Right renal pelvis (tissue), 4 donors: Measurements from ENCODE around the gene PAM. TPM values are rescaled to one million over a fixed set of nuclear protein-coding genes. Genes with fewer than 3 reads are reported as not detected.

Source experiments
- DNase-seq, 4 donors: peaks; one replicate each; pipeline ENCODE4 v3.0.0-alpha.2; 2013; ENCODE audit warnings: low read depth in 4 of 4, low spot score in 3 of 4, missing footprints in 1 of 4
- polyA plus RNA-seq, 4 donors: library from polyadenylated mRNA; unstranded; fragments of 120-200 nt; gene quantifications; one replicate each; pipeline ENCODE4 v1.2.1, GENCODE V29; 2013; ENCODE audit not compliant: insufficient read length in 4 of 4

Gene PAM
- polyA plus RNA-seq, 4 donors, result 221 to 266 (median 244) TPM

DNA sequence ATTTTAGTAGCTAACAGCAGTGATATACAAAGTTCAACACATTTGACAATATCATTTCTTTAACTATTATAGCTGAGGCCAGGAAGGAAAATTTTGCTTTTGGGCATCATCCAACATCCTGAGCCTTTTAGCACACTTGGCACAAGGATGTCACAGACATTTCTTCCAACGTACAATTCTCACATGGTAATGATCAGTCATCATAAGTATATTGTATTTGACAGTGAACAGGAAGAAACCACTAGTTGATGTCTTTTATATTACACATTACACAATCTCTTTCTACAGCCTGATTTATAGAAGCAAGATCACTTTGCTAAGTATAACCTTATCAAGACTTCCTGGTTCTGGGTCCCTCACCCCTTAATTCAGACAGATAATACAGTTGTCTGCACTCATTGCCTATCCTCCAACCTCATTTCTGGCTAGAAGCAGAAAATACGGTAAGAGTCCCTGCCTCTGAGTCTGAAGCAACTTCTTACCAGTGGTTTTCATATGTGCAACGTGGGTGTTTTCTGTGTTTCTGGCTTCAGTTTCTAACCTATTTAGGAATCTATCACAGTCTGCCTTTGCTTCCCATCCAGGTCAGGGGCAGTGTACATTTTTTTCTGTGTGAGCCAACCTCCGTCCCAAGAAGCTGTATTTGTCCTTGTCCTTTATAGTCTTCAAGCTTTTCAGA, 167.8 kb downstream of the PAM start:
- DNase-seq, result no peak

DNA sequence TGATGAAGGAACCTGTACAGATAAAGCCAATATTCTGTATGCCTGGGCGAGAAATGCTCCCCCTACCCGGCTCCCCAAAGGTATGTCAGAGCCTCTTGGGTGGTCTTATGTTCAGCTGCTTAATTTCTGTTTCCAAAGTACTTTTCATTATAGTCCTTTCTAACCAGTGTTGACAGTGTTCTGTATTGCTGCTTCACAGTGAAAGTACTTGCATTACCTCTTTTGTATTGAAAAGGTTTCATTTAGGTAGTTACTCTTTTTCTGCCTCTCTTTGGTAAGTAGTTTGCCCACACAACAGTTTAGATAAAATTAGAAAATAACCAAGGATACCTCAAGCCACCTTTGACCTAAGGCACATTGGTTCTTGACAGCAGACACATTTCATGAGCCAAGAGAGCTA, 169.9 kb downstream of the PAM start:
- no peak for DNase-seq

DNA sequence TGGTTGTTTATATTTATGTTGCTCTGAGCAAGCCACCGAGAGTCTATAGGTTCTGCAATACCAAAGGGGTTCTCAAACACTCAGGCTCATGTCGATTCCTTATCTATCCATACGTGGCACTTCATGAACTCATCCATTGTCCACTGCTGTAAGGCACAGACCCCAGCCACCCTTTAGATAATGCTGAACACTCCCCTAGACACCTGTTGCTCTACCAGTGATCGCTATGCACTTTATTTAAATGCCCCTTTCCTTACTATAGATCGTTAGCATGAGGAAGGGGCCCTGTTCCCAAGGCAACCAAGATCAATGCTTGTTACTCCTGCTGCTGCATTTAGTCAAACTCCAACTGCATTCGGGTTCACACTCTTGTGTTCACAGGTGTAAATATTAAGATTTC, 171.9 kb downstream of the PAM start:
- no peak for DNase-seq

- no peak for DNase-seq
Measured at GRCh38 chr5:102930244-102930643, 175.1 kb downstream of the PAM start.

DNA sequence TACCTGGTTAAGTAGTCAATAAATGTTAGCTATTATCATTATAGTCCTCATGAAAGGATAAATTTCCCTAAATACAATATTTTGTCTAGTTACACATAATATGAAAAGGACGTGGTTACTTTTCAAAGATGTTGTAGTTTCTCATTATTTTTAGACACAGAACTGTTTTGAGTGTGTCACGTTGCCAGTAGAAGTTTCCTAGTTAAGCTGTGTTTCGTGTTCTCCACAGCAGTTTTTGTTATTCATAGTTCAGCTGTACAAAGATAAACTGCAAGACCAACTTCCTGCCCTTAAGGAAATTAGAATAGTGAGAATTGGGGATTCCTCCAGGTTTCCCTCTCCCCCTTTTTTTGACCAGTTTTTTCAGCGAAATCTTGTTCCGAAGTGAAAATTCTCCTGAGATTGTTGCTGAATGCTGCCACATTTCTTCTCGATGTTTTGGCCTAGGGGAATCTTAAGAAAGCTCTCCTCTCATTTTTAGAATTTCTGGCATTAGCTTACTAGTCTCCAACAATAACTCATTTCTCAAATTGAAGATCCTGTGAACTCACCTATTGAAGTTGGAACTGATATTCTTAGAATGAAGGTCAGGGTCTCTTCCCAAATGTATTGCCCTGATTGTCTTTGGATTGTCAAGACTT, 176.1 kb downstream of the PAM start:
- DNase-seq, result no peak

DNA sequence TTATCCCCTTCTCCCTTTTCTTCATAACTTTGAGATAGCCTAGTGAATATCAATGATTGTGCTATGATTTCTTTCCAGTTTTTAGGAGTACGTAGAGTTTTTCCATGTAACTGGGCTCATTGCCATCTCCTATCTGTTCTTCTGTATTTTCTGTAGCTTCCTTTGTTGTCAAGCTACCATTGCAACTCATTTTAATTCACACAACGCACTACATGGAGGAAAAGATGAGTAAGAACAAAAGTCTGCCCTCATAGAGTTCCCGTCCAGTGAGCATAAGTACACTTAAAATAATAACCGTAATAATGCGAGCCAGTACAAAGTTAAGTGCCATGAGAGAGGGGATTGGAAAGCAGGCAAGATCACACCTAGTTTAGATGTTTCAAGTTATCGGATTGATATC, 177.7 kb downstream of the PAM start:
- DNase-seq, result no peak

DNA sequence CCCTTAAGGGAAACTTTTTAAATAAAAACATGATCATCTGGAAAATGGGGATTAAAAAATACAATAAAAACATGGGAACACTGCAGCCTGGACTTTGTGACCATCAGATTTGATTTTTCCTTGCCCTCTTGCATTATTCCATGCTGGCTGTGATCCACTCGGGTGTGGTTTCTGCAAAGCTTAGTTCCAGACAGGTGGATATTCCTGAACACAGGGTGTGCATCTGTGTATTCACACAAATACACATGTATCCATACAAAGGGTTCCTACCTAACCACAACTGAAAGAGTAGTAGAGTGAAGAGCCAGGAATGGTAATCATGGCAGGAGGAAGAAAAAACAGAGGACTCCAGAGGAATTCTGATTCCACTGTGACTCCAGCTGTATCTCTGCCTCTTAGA, 178.2 kb downstream of the PAM start:
- no peak for DNase-seq

GRCh38 chr5:102933721-102934459, 178.8 kb downstream of the PAM start:
- DNase-seq, result no peak

GRCh38 chr5:102937894-102938293, 182.8 kb downstream of the PAM start:
- DNase-seq, result no peak

- DNase-seq, result no peak
Measured at GRCh38 chr5:102941111-102941510, 186.0 kb downstream of the PAM start.

GRCh38 chr5:102946414-102946813, 191.3 kb downstream of the PAM start:
- DNase-seq, result no peak

- DNase-seq, result no peak
Measured at GRCh38 chr5:102946971-102947370, 191.9 kb downstream of the PAM start.

GRCh38 chr5:102955488-102955887, 200.4 kb downstream of the PAM start:
- no peak for DNase-seq

- DNase-seq, result no peak
Measured at GRCh38 chr5:102956599-102956998, 201.5 kb downstream of the PAM start.

GRCh38 chr5:102957141-102957540, 202.0 kb downstream of the PAM start:
- no peak for DNase-seq

- no peak for DNase-seq
Measured at GRCh38 chr5:102958481-102959011, 203.4 kb downstream of the PAM start.

- DNase-seq, result no peak
Measured at GRCh38 chr5:102959055-102959454, 203.9 kb downstream of the PAM start.

DNA sequence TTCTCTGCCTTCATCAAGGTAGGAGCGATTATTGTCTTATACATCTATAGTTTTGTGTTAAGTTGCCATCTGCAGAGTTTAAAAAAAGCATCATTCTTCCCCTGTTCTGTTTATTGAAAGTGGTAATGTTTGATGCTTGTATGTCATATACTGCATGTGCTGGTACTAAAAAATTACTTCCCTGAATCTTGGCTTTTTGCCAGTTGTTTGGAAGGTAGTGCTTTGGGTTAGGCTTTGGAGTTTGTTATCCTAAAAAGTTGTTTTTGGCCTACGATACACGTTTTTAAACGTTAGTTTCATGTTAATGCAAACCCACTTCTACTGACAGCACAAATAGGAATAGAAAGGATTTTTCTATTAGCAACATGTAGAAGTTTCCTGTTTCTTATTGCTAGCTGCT, 206.6 kb downstream of the PAM start:
- DNase-seq, result no peak

- no peak for DNase-seq
Measured at GRCh38 chr5:102965653-102966052, 210.5 kb downstream of the PAM start.

GRCh38 chr5:102969641-102970040, 214.5 kb downstream of the PAM start:
- DNase-seq, result no peak

- peak in 2 of 4 donors; percentile 10 to 18 for DNase-seq
Measured at GRCh38 chr5:102971676-102972293, 216.7 kb downstream of the PAM start.
